Transverse colon (tissue), 4 donors: ENCODE data around the gene PDXP. TPM values are rescaled to one million over a fixed set of nuclear protein-coding genes. Genes with fewer than 3 reads are reported as not detected.

ENCODE experiments used
- DNase-seq: peaks from one replicate; pipeline ENCODE4 v3.0.0-alpha.2; 2019
- H3K27ac ChIP-seq, 4 donors: fragments of 200-600 bp; sonication (generic); 2 replicates each; pipeline ENCODE4 v1.5.1; 2016 to 2018; ENCODE audit warnings: inconsistent platforms in 4 of 4
- H3K27me3 ChIP-seq: fragments of 200-600 bp; sonication (generic); 2 replicates; pipeline ENCODE4 v1.5.1; 2017; ENCODE audit warnings: inconsistent platforms
- H3K36me3 ChIP-seq, 4 donors: fragments of 200-600 bp; sonication (generic); 2 replicates each; pipeline ENCODE4 v1.5.1; 2017 to 2019; ENCODE audit warnings: inconsistent platforms in 4 of 4
- H3K4me1 ChIP-seq, 4 donors: fragments of 200-600 bp; sonication (generic); 2 replicates each; pipeline ENCODE4 v1.5.1; 2017 to 2020; ENCODE audit warnings: inconsistent platforms in 4 of 4
- H3K4me3 ChIP-seq, 4 donors: fragments of 200-600 bp; sonication (generic); 1 replicate in 1 of 4; 2 replicates in 3 of 4; pipeline versions ENCODE4 v1.5.1 to v1.6.1; 2017 to 2019; ENCODE audit warnings: inconsistent platforms in 4 of 4
- H3K9me3 ChIP-seq, 2 donors: fragments of 200-600 bp; sonication (generic); 2 replicates each; pipeline ENCODE4 v1.5.1; 2017 to 2019; ENCODE audit warnings: inconsistent platforms in 2 of 2
- CTCF ChIP-seq, 5 experiments: fragments of 200-600 bp in 3 of 5; fragments of 450-650 bp in 2 of 5; sonication (generic) in 3 of 5; IDR thresholded peaks; 1 replicate in 2 of 5; 2 replicates in 3 of 5; pipeline ENCODE4 v1.5.1; 2016 to 2017; ENCODE audit warnings: antibody characterized with exemption in 5 of 5, inconsistent platforms in 3 of 5, mild to moderate bottlenecking in 2 of 5, moderate library complexity in 1 of 5
- EP300 ChIP-seq: sonication (generic); formaldehyde crosslinking; IDR thresholded peaks from one replicate; pipeline ENCODE4 v1.6.1; 2017; ENCODE audit warnings: antibody characterized with exemption, low read depth
- POLR2A ChIP-seq: fragments of 450-650 bp; IDR thresholded peaks from one replicate; pipeline ENCODE4 v1.6.1; 2016; ENCODE audit warnings: antibody characterized with exemption, mild to moderate bottlenecking, moderate library complexity
- POLR2AphosphoS5 ChIP-seq, 3 donors: sonication (generic); formaldehyde crosslinking; IDR thresholded peaks; one replicate each; pipeline ENCODE4 v1.6.1; 2016; ENCODE audit warnings: antibody characterized with exemption in 3 of 3
- WGBS, 2 donors: methylation state at CpG; one replicate each; pipeline ENCODE4 v1.1.5; 2018; ENCODE audit warnings: low coverage in 1 of 2; 5-methylcytosine and 5-hydroxymethylcytosine counted together
- in situ Hi-C, 4 donors: fragments of 200-750 bp; cut with MboI; loops; one replicate each; pipeline versions ENCODE4 v1.15.0 to v1.15.1; 2017; ENCODE audit warnings: low sequenced_read_pairs in 3 of 4, low pct_ligation_motif_present in 1 of 4, low pct_unique_long_range_greater_than_20kb in 1 of 4
- intact Hi-C: fragments of 100-400 bp; cut with DNase I; formaldehyde crosslinking; loops from one replicate; pipeline ENCODE4 v1.15.1; 2023; ENCODE audit warnings: low total_unique reads
- total RNA-seq, 4 donors: library from RNA; depleted of rRNA; stranded (reverse); fragments of >200 nt; gene quantifications; one replicate each; pipeline ENCODE4 v1.1.0, GENCODE V29; 2016

Gene PDXP
- total RNA-seq, 4 donors from 2014 or later: 28.9 to 126 (median 50.7) TPM

GRCh38 chr22:37618674-37619073 lies 39.8 kb upstream of the PDXP start:
- in situ Hi-C loops (no loop called here), intact Hi-C loops (no loop called here)
- WGBS, 2 donors: 87% methylated on average over 6 of the region's 6 CpGs; no CpG with 5 or more reads in 1 of the 2 donors
- H3K4me1 ChIP-seq: peaks cover 4 to 9% (median 6%) of the 10 kb centered on the region in 4 donors
- H3K27me3 ChIP-seq: no peaks in the 10 kb centered on the region
- TF ChIP-seq EP300 (no peak), CTCF (IDR thresholded peaks at IDR 0.05) (no peak), POLR2A (no peak), POLR2AphosphoS5 (IDR thresholded peaks at IDR 0.05) (no peak)
- no peak overlapping the region for H3K27ac ChIP-seq
- H3K36me3 ChIP-seq: peaks cover 0 to 23% (median 8%) of the 10 kb centered on the region in 4 donors
- no peaks in the 10 kb centered on the region for H3K9me3 ChIP-seq
- H3K4me3 ChIP-seq: no peak overlapping the region
- no peak for DNase-seq

- Histone ChIP-seq H3K27ac (no peak overlapping the region), H3K9me3 (no peaks in the 10 kb centered on the region), H3K4me1 (peaks cover 7 to 13% (median 11%) of the 10 kb centered on the region in 4 donors), H3K27me3 (no peaks in the 10 kb centered on the region), H3K36me3 (peaks cover 0 to 23% (median 8%) of the 10 kb centered on the region in 4 donors), H3K4me3 (no peak overlapping the region)
- TF ChIP-seq POLR2AphosphoS5 (IDR thresholded peaks at IDR 0.05): no peak
- intact Hi-C loops (no loop called here), in situ Hi-C loops (loop anchor here in 1 of 4 donors (10.0 kb wide), 1 partner anchor 65 kb away; the partner anchor contains the start of gene NOL12)
- 91% methylated on average over 7 of the region's 7 CpGs; no CpG with 5 or more reads in 1 of the 2 donors for WGBS, 2 donors
- no peak for DNase-seq
Measured at GRCh38 chr22:37619991-37620390, 38.5 kb upstream of the PDXP start.

- in situ Hi-C loops: loop anchor here in 1 of 4 donors (10.0 kb wide), 1 partner anchor 63 kb away; the partner anchor contains the start of gene NOL12
- H3K4me1 ChIP-seq: peaks cover 18 to 24% (median 21%) of the 10 kb centered on the region in 4 donors
- intact Hi-C loops: no loop called here
- no peaks in the 10 kb centered on the region for H3K9me3 ChIP-seq
- H3K36me3 ChIP-seq: peaks cover 0 to 23% (median 6%) of the 10 kb centered on the region in 4 donors
- TF ChIP-seq CTCF (IDR thresholded peaks at IDR 0.05): no peak
- no peak for TF ChIP-seq POLR2AphosphoS5 (IDR thresholded peaks at IDR 0.05)
- TF ChIP-seq POLR2A: no peak
- TF ChIP-seq EP300: no peak
- WGBS, 2 donors: 50 to 81% methylated on average over 1 to 12 of the region's 12 CpGs
- no peak overlapping the region for H3K27ac ChIP-seq
- DNase-seq: no peak
- H3K27me3 ChIP-seq: no peaks in the 10 kb centered on the region
- H3K4me3 ChIP-seq: no peak overlapping the region
Measured at GRCh38 chr22:37621352-37621860, 37.1 kb upstream of the PDXP start.

- no peak overlapping the region for H3K4me3 ChIP-seq
- in situ Hi-C loops (loop anchor here in 1 of 4 donors (10.0 kb wide), 1 partner anchor 61 kb away; the partner anchor contains the start of gene NOL12), intact Hi-C loops (no loop called here)
- H3K36me3 ChIP-seq: peaks cover 0 to 7% (median 0%) of the 10 kb centered on the region in 4 donors
- DNase-seq: peak; percentile 76
- peak overlapping the region; percentile 68 to 91 (median 76) for H3K27ac ChIP-seq
- H3K4me1 ChIP-seq: peaks cover 33 to 44% (median 39%) of the 10 kb centered on the region in 4 donors
- WGBS, 2 donors: 62% methylated on average over 22 of the region's 22 CpGs; no CpG with 5 or more reads in 1 of the 2 donors
- no peaks in the 10 kb centered on the region for H3K9me3 ChIP-seq
- TF ChIP-seq POLR2AphosphoS5 (IDR thresholded peaks at IDR 0.05): no peak
- no peak for TF ChIP-seq POLR2A
- TF ChIP-seq CTCF (IDR thresholded peaks at IDR 0.05): peak; percentile 80 to 98 (median 94)
- no peaks in the 10 kb centered on the region for H3K27me3 ChIP-seq
Measured at GRCh38 chr22:37623075-37624016, 35.2 kb upstream of the PDXP start.
